Endothelial cell of umbilical vein (primary cell): ENCODE data around the gene OR2T4. TPM values are rescaled to one million over a fixed set of nuclear protein-coding genes. Genes with fewer than 3 reads are reported as not detected.
A peak's percentile ranks its signal among the peaks of the same experiment; 100 is the strongest.

Source experiments
- BruUV-seq: library from RNA; stranded (reverse); fragments of 400-500 nt; replicated peaks from 2 replicates; lab custom pipeline; 2021; lab: Mats Ljungman, UMichigan
- CTCF ChIA-PET: fragments of 300-600, 350-600 bp; sonication (Branson Sonifier 250); formaldehyde crosslinking; loops from one replicate; lab custom pipeline; 2021; ENCODE audit warnings: antibody characterized with exemption, inconsistent platforms; lab: Charles Lee
- POLR2A ChIA-PET: fragments of 300-600, 350-600 bp; sonication (Branson Sonifier 250); formaldehyde crosslinking; loops from one replicate; lab custom pipeline; 2021; ENCODE audit warnings: antibody characterized with exemption, inconsistent platforms; lab: Charles Lee
- DNase-seq: peaks from one replicate; pipeline ENCODE4 v3.0.0-alpha.2; 2011; ENCODE audit warnings: low read depth, low spot score
- FAIRE-seq: peaks from 2 replicates; lab custom pipeline; 2011; peaks lifted over from hg19 to GRCh38; lab: Jason Lieb, UNC
- H2AFZ ChIP-seq: 2 replicates; pipeline ENCODE4 v1.6.0; 2012; ENCODE audit warnings: low read depth, low read length, control low read depth, inconsistent platforms
- H3K27ac ChIP-seq: 2 replicates; pipeline ENCODE4 v1.5.1; 2011; ENCODE audit warnings: low read depth, mild to moderate bottlenecking, control low read depth, low read length, moderate library complexity; ENCODE audit not compliant: insufficient read depth
- H3K27me3 ChIP-seq, 2 experiments: 2 replicates each; pipeline versions ENCODE4 v1.6.0 to v1.6.1; 2011; ENCODE audit warnings: low read length in 2 of 2, mixed read lengths in 1 of 2; ENCODE audit not compliant: control insufficient read depth in 2 of 2, insufficient read depth in 2 of 2
- H3K36me3 ChIP-seq, 2 experiments: 2 replicates in 1 of 2; 3 replicates in 1 of 2; pipeline ENCODE4 v1.5.1; 2011; ENCODE audit warnings: low read length in 2 of 2, mild to moderate bottlenecking in 1 of 2, moderate library complexity in 1 of 2; ENCODE audit not compliant: control insufficient read depth in 2 of 2, insufficient read depth in 2 of 2; ENCODE audit errors: extremely low read depth in 1 of 2
- H3K4me1 ChIP-seq: 3 replicates; pipeline ENCODE4 v1.5.1; 2011; ENCODE audit warnings: mild to moderate bottlenecking, low read length; ENCODE audit not compliant: control insufficient read depth, insufficient read depth; ENCODE audit errors: extremely low read depth
- H3K4me2 ChIP-seq: 2 replicates; pipeline ENCODE4 v1.6.1; 2011; ENCODE audit warnings: low read length, control low read depth, mixed read lengths; ENCODE audit not compliant: insufficient read depth
- H3K4me3 ChIP-seq, 3 experiments: fragments of 200-600 bp in 1 of 3; sonication (generic), shearing (Covaris generic) in 1 of 3; replicated peaks in 1 of 3; 2 replicates each; pipeline ENCODE4 v1.5.1; 2011 to 2016; ENCODE audit warnings: control low read depth in 3 of 3, low read length in 3 of 3, mild to moderate bottlenecking in 2 of 3, inconsistent platforms in 1 of 3, low read depth in 1 of 3, moderate library complexity in 1 of 3; ENCODE audit not compliant: insufficient read depth in 1 of 3
- H3K79me2 ChIP-seq: 2 replicates; pipeline ENCODE4 v1.6.0; 2012; ENCODE audit warnings: low read length, inconsistent platforms; ENCODE audit not compliant: control insufficient read depth, insufficient read depth
- H3K9ac ChIP-seq: replicated peaks from 2 replicates; pipeline ENCODE3; 2011; ENCODE audit warnings: low read length, control low read depth; ENCODE audit not compliant: insufficient read depth; ENCODE audit errors: extremely low read depth
- H3K9me1 ChIP-seq: replicated peaks from 3 replicates; pipeline ENCODE4 v1.6.0; 2011; ENCODE audit warnings: mild to moderate bottlenecking, low read length; ENCODE audit not compliant: control insufficient read depth, insufficient read depth; ENCODE audit errors: extremely low read depth
- H3K9me3 ChIP-seq: replicated peaks from 2 replicates; pipeline ENCODE4 v1.5.1; 2012; ENCODE audit warnings: low read length, inconsistent platforms; ENCODE audit not compliant: control insufficient read depth, insufficient read depth
- H4K20me1 ChIP-seq: replicated peaks from 2 replicates; pipeline ENCODE3; 2011; ENCODE audit warnings: mild to moderate bottlenecking, low read length; ENCODE audit not compliant: control insufficient read depth, insufficient read depth; ENCODE audit errors: extremely low read depth
- EZH2 ChIP-seq: IDR thresholded peaks from 2 replicates; pipeline ENCODE4 v1.6.1; 2012; ENCODE audit warnings: borderline replicate concordance, low read depth, mild to moderate bottlenecking, moderate library complexity, low read length, inconsistent platforms; ENCODE audit not compliant: severe bottlenecking
- FOS ChIP-seq: IDR thresholded peaks from 2 replicates; pipeline ENCODE4 v1.6.1; 2011; ENCODE audit warnings: mild to moderate bottlenecking, low read length, moderate library complexity, borderline replicate concordance; ENCODE audit not compliant: insufficient read depth
- GATA2 ChIP-seq: IDR thresholded peaks from 2 replicates; pipeline ENCODE4 v1.7.0; 2011; ENCODE audit warnings: low read depth, mild to moderate bottlenecking, moderate library complexity, mixed read lengths, low read length; ENCODE audit not compliant: insufficient read length, insufficient read depth
- JUN ChIP-seq: IDR thresholded peaks from 2 replicates; pipeline ENCODE4 v1.6.1; 2011; ENCODE audit warnings: borderline replicate concordance, low read depth; ENCODE audit not compliant: insufficient read length, insufficient read depth
- MYC ChIP-seq: IDR thresholded peaks from one replicate; pipeline ENCODE4 v1.6.1; 2011; ENCODE audit warnings: mild to moderate bottlenecking, low read depth, low read length
- POLR2A ChIP-seq: IDR thresholded peaks from 2 replicates; pipeline ENCODE4 v1.6.1; 2012; ENCODE audit warnings: low read depth, mild to moderate bottlenecking, control low read depth, low read length
- POLR2AphosphoS5 ChIP-seq: IDR thresholded peaks from 2 replicates; pipeline ENCODE4 v1.6.1; 2012; ENCODE audit warnings: low read depth, mild to moderate bottlenecking, control low read depth, low read length, moderate library complexity; ENCODE audit not compliant: insufficient read depth
- dilution Hi-C: fragments of 300-500 bp; cut with MboI; formaldehyde crosslinking; loops from one replicate; pipeline ENCODE4 v1.15.0; 2019; ENCODE audit warnings: low sequenced_read_pairs; ENCODE audit not compliant: extremely low pct_ligation_motif_present
- intact Hi-C: fragments of 100-400 bp; cut with micrococcal nuclease; formaldehyde crosslinking; loops from one replicate; pipeline ENCODE4 v1.10.0; 2022
- polyA plus RNA-seq, 4 experiments: library from polyadenylated mRNA; depleted of rRNA in 3 of 4; stranded (reverse) in 3 of 4; unstranded in 1 of 4; fragments of >200 nt; gene quantifications; 2 replicates each; pipeline versions ENCODE4 v1.2.1 to v1.2.3, GENCODE V29; 2011 to 2012; ENCODE audit warnings: missing spikeins in 1 of 4
- total RNA-seq: library from RNA; stranded (reverse); gene quantifications from 2 replicates; pipeline ENCODE4 v1.2.3, GENCODE V29; 2021
- TF ChIP-seq, protein P1 (sequence below), 2 donors: IDR thresholded peaks; 1 replicate in 1 of 2; 2 replicates in 1 of 2; pipeline ENCODE4 v1.5.1; 2011; ENCODE audit warnings: low read length in 2 of 2, mild to moderate bottlenecking in 2 of 2, moderate library complexity in 2 of 2, control low read depth in 1 of 2, inconsistent platforms in 1 of 2, low read depth in 1 of 2; ENCODE audit not compliant: insufficient read depth in 1 of 2; ENCODE audit errors: extremely low read depth in 1 of 2
- TF ChIP-seq, protein P2 (sequence below): IDR thresholded peaks from 2 replicates; pipeline ENCODE4 v1.6.1; 2011; ENCODE audit not compliant: insufficient read depth, insufficient read length

OR2T4 gene
- total and polyA plus RNA-seq, 2 donors (not counting 3 experiments of a cell fraction or from before 2014, with no cell fraction given), result not detected

DNA sequence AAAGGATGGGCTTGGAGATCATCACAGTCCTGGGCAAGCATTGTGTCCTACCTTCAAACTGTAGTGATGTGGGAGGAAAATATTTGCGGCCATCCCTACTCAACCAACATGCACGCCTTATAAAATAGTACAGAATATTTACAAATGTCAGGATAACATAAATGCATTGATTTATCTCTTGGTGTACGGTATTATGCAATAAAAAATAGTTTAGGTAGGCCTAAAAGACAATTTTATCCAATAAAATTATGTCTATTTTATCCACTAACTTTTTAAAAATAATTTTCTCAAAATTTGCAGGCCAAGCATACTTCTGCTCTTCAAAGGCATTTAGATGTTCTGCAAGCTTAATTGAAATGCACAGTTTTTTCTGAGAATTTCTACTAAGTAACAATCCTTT, 41.3 kb downstream of the OR2T4 start, which contains the start of gene OR2T1:
TSS of gene OR2T1 (plus strand) at position 301 of the 400 bp plus-strand sequence. CDS start 3,100 bp downstream, outside the sequence.
- Histone ChIP-seq H3K9me1 (no peaks in the 10 kb centered on the region), H3K9me3 (peaks cover 3% of the 10 kb centered on the region), H3K27me3 (no peaks in the 10 kb centered on the region), H4K20me1 (no peaks in the 10 kb centered on the region), H3K36me3 (no peaks in the 10 kb centered on the region), H3K79me2 (no peaks in the 10 kb centered on the region), H3K4me2 (no peak within 1 kb of the TSS), H3K9ac (no peak within 1 kb of the TSS), H3K4me3 (no peak within 1 kb of the TSS), H3K27ac (no peak within 1 kb of the TSS), H3K4me1 (no peaks in the 10 kb centered on the region), H2AFZ (no peak within 1 kb of the TSS)
- dilution Hi-C loops, result no loop called here
- no peak for FAIRE-seq
- BruUV-seq, result no TSS peak
- no peak for DNase-seq
- POLR2A ChIA-PET, result no interaction called here
- intact Hi-C loops, result no loop called here
- CTCF ChIA-PET, result no interaction called here
- TF ChIP-seq, protein P1, sequence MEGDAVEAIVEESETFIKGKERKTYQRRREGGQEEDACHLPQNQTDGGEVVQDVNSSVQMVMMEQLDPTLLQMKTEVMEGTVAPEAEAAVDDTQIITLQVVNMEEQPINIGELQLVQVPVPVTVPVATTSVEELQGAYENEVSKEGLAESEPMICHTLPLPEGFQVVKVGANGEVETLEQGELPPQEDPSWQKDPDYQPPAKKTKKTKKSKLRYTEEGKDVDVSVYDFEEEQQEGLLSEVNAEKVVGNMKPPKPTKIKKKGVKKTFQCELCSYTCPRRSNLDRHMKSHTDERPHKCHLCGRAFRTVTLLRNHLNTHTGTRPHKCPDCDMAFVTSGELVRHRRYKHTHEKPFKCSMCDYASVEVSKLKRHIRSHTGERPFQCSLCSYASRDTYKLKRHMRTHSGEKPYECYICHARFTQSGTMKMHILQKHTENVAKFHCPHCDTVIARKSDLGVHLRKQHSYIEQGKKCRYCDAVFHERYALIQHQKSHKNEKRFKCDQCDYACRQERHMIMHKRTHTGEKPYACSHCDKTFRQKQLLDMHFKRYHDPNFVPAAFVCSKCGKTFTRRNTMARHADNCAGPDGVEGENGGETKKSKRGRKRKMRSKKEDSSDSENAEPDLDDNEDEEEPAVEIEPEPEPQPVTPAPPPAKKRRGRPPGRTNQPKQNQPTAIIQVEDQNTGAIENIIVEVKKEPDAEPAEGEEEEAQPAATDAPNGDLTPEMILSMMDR (IDR thresholded peaks at IDR 0.05; ENCODE audit: extremely low read depth in 1 of 2, insufficient read depth in 1 of 2, low read depth in 1 of 2, low read length in 2 of 2), result no peak
- no peak for TF ChIP-seq EZH2
- no peak for TF ChIP-seq JUN
- no peak for TF ChIP-seq POLR2AphosphoS5
- TF ChIP-seq, protein P2, sequence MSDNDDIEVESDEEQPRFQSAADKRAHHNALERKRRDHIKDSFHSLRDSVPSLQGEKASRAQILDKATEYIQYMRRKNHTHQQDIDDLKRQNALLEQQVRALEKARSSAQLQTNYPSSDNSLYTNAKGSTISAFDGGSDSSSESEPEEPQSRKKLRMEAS, result no peak
- no peak for TF ChIP-seq POLR2A

DNA sequence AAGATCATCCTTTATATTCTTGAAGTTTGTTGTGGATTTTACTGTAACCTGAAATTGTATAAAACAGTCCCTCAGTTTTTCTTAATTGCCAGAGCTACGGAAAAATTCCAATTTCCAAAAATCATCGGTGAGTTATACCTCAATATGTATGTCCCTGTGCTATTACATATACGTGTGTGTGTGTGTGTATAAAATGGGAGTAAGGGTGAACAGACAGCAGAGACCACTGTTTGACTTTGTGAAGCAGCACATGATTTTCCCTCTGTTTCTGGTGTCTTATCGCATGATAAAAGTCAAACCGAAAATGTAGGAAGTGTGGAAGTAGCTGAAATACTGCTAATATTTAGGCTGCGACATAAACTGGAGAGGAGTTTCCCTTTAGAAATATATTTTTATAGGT, 42.6 kb downstream of the OR2T4 start:
- Histone ChIP-seq H3K4me3 (no peak overlapping the region), H3K4me2 (no peak overlapping the region), H3K4me1 (no peaks in the 10 kb centered on the region), H3K79me2 (no peaks in the 10 kb centered on the region), H3K9me1 (no peaks in the 10 kb centered on the region), H3K9me3 (peaks cover 3% of the 10 kb centered on the region), H3K9ac (no peak overlapping the region), H2AFZ (no peak overlapping the region), H3K27me3 (no peaks in the 10 kb centered on the region), H3K36me3 (no peaks in the 10 kb centered on the region), H4K20me1 (no peaks in the 10 kb centered on the region), H3K27ac (no peak overlapping the region)
- TF ChIP-seq JUN, result no peak
- TF ChIP-seq POLR2A, result no peak
- no peak for TF ChIP-seq MYC
- no peak for TF ChIP-seq EZH2
- TF ChIP-seq, protein P1 (IDR thresholded peaks at IDR 0.05; ENCODE audit: extremely low read depth in 1 of 2, insufficient read depth in 1 of 2, low read depth in 1 of 2, low read length in 2 of 2), result no peak
- TF ChIP-seq FOS, result no peak
- no peak for TF ChIP-seq POLR2AphosphoS5
- TF ChIP-seq GATA2, result no peak
- DNase-seq (peak; percentile 30), FAIRE-seq (peak; percentile 76)
- intact Hi-C loops, result no loop called here
- dilution Hi-C loops, result no loop called here
- CTCF ChIA-PET, result no interaction called here
- POLR2A ChIA-PET, result no interaction called here
- no TSS peak for BruUV-seq
